Lower lobe of right lung (tissue), 2 donors: ENCODE measurements around the gene NES. TPM values are rescaled to one million over a fixed set of nuclear protein-coding genes. Genes with fewer than 3 reads are reported as not detected.
"Not testable (repeated sequence)": the region's sequence is repeated elsewhere in the genome, so short reads cannot be mapped to it uniquely, and the experiment has no call there.

ENCODE experiments used
- ATAC-seq, 2 donors: fragments of 200-7000 bp; cut with Tn5 transposase; one replicate each; pipeline ENCODE4 v1.9.1; 2020 to 2022; ENCODE audit warnings: mild to moderate bottlenecking in 2 of 2, moderate library complexity in 2 of 2
- DNase-seq: peaks from one replicate; pipeline ENCODE4 v3.0.0-alpha.2; 2020
- H3K27ac ChIP-seq: fragments of 200-600 bp; one replicate; pipeline ENCODE4 v1.8.0; 2022
- H3K27me3 ChIP-seq: fragments of 200-600 bp; one replicate; pipeline ENCODE4 v1.8.0; 2022; ENCODE audit warnings: low read depth
- H3K36me3 ChIP-seq: fragments of 200-600 bp; one replicate; pipeline ENCODE4 v1.8.0; 2022; ENCODE audit warnings: mild to moderate bottlenecking
- H3K4me1 ChIP-seq: fragments of 200-600 bp; one replicate; pipeline ENCODE4 v1.8.0; 2022
- H3K4me3 ChIP-seq: fragments of 200-600 bp; one replicate; pipeline ENCODE4 v1.8.0; 2022; ENCODE audit warnings: mild to moderate bottlenecking
- H3K9me3 ChIP-seq: fragments of 200-600 bp; one replicate; pipeline ENCODE4 v1.8.0; 2022
- CTCF ChIP-seq: fragments of 200-600 bp; IDR thresholded peaks from one replicate; pipeline ENCODE4 v1.8.0; 2022; ENCODE audit warnings: antibody characterized with exemption, mild to moderate bottlenecking
- intact Hi-C: fragments of 100-400 bp; cut with DNase I; formaldehyde crosslinking; loops from one replicate; pipeline ENCODE4 v1.11.0; 2022
- total RNA-seq: library from RNA; stranded (reverse); fragmentation: NEBNext Ultra II Directional; extraction: Animal tissue kit (Norgen Biotek cat#: 25700); gene quantifications from one replicate; pipeline ENCODE4 v1.2.1, GENCODE V29; 2021
- donor health status: DM: no; HTN: yes; CAD: no; lungs with severe emphysema.

Gene NES
- total RNA-seq, 1 donor from 2014 or later: 39.8 TPM

GRCh38 chr1:156640842-156641706 lies 36.1 kb downstream of the NES start:
- no peak for TF ChIP-seq CTCF
- Histone ChIP-seq H3K27me3 (peaks cover 90% of the 10 kb centered on the region), H3K36me3 (no peaks in the 10 kb centered on the region)

DNA sequence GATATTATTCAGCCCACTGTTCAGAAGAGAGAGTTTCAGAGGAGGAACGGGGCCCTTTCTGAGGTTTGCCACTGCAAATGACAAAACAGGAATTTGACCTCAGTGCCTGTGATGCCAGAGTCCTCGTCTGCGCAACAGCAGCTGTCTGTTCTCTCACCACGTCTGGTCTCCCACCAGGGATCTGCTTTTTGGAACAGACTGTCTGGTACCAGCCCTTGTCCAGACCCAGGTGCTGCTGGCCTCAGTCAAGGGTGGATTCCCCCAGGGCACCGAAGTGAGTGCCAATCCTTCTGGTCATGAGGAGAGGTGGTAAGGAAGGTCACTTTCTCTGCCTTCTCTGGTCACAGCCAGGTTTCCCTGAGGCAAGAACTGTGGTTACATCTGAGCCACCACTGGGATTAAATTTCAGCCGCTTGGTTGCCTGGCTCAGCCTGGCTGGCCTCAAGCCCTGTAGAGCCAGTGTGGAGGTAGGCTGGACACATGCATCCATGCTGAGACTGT lies 37.6 kb downstream of the NES start:
- no peak for ATAC-seq
- Histone ChIP-seq H3K4me3 (no peak overlapping the region), H3K36me3 (no peaks in the 10 kb centered on the region), H3K4me1 (peaks cover 12% of the 10 kb centered on the region), H3K27ac (no peak overlapping the region), H3K9me3 (no peaks in the 10 kb centered on the region), H3K27me3 (peaks cover 83% of the 10 kb centered on the region)
- TF ChIP-seq CTCF: no peak
- no peak for DNase-seq
- intact Hi-C loops: no loop called here

More at GRCh38 chr1:156640842-156641706, 36.1 kb downstream of the NES start:
- Histone ChIP-seq H3K27ac (no peak overlapping the region), H3K4me3 (no peak overlapping the region), H3K9me3 (no peaks in the 10 kb centered on the region), H3K4me1 (peaks cover 12% of the 10 kb centered on the region)
- ATAC-seq: no peak
- no peak for DNase-seq
- intact Hi-C loops: no loop called here

DNA sequence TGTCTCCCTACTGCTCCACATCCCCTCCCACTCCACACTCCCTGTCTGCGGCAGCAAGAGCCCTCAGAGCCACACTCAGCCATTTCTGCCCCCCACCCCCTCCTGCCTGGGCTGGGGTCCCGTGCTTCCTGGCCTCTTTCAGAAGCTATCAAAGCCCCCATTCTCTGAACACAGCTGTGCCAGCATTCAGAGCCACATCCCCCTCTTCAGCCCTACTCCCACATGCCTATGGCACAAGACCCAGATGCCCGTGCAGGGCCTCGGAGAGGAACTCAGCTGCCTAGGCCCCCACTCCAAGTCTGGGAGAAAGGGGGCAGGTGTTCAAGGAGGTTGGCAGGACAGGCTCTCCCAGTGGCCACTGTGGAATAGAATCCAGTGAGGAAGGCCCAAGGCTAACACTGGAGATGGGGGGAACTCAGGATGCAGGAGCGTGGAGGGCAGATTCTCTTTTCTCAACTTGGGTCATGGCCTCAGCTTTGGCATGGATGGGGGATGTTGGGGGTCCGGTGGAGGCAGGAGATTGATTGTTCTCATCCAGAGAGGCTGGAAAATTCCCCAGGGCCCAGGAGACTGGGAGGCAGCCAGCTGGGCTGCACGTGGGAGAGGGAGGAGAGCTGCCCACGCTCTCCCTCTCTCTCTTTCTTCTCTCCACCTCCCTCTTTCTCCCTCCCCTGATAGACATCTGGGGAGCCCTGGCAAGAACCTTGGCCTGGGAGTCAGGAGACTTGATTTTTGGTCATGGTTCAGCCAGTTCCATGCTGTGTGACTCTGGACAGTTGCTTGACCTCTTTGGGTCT lies 38.8 kb downstream of the NES start:
- Histone ChIP-seq H3K27ac (no peak overlapping the region), H3K27me3 (peaks cover 83% of the 10 kb centered on the region), H3K36me3 (no peaks in the 10 kb centered on the region), H3K4me3 (no peak overlapping the region), H3K4me1 (peaks cover 12% of the 10 kb centered on the region), H3K9me3 (no peaks in the 10 kb centered on the region)
- DNase-seq: no peak
- TF ChIP-seq CTCF: no peak
- intact Hi-C loops: no loop called here
- no peak for ATAC-seq

DNA sequence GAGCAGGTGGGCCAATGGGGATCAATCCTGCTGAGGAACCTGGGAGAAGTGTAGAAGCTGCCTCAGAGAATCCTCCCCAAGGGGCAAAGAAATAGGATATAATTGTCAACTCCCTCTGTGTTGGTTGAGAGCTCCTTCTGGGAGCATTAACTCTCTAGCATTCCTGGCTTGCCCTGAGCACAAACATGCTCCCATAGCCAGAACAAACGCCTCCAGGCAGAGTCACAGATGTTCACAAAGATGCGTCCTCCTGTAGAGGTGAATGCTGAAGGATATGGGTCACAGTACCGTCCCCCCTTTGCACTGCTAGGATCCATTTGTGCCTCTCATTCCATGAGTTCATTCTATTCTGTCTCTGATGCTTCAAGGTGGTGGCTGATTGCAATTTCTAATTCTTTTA lies 44.9 kb downstream of the NES start:
- Histone ChIP-seq H3K4me1 (no peaks in the 10 kb centered on the region), H3K27ac (no peak overlapping the region), H3K9me3 (no peaks in the 10 kb centered on the region), H3K4me3 (no peak overlapping the region), H3K36me3 (no peaks in the 10 kb centered on the region), H3K27me3 (peaks cover 72% of the 10 kb centered on the region)
- DNase-seq (no peak), ATAC-seq (no peak)
- TF ChIP-seq CTCF: no peak
- intact Hi-C loops: no loop called here

DNA sequence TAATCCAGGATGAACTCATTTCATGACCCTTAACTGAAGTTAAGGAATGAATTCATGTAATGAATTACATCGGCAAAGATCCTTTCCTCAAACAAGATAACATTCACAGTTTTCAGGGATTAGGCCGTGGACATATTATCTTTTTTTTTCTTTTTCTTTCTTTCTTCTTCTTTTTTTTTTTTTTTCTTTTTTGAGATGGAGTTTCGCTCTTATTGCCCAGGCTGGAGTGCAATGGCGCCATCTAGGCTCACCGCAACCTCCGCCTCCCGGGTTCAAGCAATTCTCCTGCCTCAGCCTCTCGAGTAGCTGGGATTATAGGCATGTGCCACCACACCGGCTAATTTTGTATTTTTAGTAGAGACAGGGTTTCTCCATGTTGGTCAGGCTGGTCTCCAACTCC lies 46.1 kb downstream of the NES start:
- H3K27ac ChIP-seq, H3K4me1 ChIP-seq, H3K9me3 ChIP-seq, ATAC-seq, intact Hi-C loops, H3K4me3 ChIP-seq, H3K36me3 ChIP-seq, DNase-seq: not testable (repeated sequence)
- H3K27me3 ChIP-seq: peaks cover 75% of the 10 kb centered on the region
